NCI-H1092 (cell line): ENCODE results near the gene CTBP2.

Source experiments
- DNase-seq: peaks from one replicate; lab custom pipeline; 2025; lab: John Stamatoyannopoulos, UW

The CTBP2 gene

DNA sequence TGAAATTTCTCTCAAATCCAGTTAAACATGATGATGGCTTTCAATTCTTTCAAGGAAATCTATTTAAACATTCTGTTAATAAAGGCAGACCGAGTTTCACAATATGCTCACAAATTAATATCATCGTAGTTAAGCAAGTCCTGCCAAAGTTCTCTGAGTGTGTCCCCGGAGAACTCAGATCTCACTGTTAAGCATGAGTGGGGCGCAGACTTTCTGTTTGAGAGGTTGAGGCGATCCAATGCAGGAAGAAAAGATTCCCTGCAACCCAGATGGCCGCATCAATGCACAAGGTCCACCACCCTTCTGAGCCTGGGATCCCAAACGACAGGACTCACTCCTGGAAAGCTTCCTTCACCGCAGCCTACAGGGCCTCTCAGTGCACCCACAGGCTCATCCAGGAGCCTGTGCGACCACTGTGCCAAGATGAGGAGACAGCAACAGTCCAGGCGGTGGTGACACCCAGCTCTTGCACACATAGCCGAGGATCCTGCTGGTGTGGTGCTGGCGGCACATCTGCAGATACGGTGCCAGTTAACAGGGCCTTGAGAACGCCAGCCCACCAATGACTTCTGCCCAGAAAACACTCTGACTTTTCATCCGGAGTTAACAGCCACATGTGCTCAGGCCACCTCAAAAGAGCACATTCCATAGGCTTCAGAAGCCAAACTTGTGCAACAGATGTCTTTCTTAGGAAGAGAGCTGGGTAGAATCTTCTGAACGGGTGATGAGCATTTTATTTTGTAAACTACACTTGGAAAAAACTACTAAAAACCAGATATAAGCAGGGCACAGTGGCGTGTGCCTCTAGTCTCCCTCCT is 116.3 kb downstream of the CTBP2 start:
- DNase-seq: no peak

DNA sequence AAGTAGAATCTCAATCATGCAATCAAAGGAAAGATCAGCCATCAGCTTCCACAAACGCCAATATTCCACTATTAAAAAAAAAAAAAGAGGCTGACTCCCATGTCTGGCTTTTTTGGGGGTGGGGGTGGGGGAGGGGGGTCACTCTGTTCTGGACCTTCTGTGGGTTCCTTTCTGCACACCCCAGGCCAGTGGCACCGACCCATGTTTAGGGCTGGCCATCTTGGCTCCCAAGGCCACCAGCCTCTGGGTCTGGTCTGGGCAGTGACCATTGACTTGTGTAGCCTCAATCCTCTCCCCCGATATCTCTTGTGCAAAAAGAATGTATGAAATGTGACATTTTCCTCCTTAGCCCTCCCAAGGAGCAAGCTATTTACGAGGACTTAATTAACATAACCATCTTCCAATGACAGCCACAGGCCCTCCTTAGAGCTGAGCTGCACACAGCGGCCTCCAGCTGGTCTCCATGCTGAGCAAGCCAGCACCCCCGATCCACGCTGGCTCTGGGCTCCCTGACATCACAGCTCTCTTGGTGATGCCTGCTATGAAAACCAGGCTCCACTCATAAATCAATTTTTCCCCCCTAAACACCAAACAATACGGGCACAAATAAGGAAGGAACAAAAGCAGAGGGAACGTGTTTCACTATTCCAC is 118.4 kb downstream of the CTBP2 start:
- no peak for DNase-seq

DNA sequence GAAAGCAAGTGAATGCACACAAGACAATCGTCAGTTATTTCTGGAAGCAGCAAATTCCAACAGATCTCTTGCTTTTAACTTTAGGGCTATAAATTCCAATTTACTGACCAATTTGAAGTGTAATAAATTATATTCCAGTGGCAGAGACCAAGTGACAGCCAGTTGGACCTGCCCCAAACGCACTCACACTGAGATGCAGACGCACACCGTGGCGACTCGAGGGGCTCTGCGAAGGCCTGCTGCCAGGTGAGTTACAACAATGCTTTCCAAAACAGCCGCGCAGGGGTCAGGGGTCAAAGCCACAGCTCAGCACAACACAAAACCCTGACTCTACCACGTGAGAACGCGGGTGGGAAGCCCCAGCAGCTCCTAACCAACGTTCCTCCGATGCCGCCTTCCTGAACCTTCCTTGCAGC is 121.0 kb downstream of the CTBP2 start:
- DNase-seq: no peak

DNA sequence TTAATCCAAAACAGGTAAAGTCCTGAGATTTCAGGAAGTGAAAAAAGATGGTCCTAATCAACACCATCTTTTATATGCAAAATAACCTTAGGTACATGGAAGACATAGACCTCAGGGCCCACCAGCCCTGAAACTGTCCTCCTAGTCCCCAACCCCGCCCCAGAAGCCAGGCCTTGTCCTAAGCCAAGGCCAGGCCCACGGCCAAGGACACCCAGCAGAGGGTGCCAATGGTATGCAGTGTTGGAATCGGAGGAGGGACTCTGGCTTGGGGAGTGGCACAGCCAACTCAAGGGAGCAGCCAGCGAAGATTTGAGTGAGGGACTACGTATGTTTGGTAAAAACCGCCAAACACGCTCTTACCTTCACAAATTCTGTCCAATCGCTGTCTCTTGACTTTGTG is 121.7 kb downstream of the CTBP2 start:
- DNase-seq: no peak

DNA sequence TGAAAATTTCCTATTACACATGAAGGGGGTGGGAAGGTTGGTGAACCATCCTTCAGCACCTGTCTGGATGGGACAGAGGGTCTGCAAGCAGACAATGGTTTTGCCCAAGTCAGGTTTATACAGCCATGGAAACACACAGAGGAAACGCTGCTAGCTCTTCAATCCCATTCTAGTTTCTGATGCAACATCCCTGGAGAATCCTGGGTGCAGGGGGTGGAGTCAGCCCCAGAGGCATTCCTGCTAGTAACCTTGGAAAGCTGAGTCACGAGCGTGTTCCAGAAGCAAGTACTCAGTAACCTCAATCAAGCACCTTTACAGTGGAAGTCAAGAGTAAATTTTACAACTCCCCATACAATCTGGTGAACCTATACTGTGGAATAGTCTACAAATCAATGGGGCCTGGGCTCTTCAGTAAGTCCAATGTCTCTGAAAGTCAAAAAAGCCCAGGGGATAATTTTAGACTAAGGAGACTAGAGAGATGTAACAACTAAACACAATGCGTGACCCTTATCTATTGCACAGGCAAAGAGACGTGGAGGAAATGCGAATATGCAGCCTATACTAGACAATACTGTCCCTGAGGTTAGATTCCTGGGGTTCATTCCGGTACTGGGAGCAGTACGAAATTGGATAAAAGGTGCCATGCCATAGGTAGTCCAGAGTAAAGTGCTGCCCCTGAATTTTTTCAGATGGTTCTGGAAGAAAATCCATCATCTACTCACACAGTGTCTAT is 123.1 kb downstream of the CTBP2 start:
- no peak for DNase-seq

GRCh38 chr10:125035588-125036295 is 124.6 kb downstream of the CTBP2 start:
- DNase-seq: no peak

- no peak for DNase-seq
Measured at GRCh38 chr10:125035136-125035535, 125.2 kb downstream of the CTBP2 start.

DNA sequence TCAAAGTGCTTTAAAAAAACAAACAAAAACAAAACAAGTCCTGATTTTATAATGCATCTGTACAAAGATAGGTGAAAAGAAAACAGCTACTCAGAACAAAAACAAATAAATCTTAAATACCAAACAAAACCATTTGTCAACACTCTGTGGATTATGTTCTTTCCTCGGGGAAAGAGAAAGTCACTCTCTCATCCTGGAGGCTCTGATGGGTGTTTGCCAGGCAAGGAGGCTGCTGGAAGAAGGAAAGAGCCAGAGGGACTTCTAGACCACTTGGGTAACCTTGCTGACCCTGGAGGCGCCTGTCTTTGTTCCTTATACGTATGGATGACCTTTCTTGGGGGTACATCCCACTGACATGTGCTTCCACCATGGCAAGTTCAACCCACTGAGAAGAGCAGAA is 125.7 kb downstream of the CTBP2 start:
- DNase-seq: no peak

- no peak for DNase-seq
Measured at GRCh38 chr10:125033146-125033924, 127.0 kb downstream of the CTBP2 start.

DNA sequence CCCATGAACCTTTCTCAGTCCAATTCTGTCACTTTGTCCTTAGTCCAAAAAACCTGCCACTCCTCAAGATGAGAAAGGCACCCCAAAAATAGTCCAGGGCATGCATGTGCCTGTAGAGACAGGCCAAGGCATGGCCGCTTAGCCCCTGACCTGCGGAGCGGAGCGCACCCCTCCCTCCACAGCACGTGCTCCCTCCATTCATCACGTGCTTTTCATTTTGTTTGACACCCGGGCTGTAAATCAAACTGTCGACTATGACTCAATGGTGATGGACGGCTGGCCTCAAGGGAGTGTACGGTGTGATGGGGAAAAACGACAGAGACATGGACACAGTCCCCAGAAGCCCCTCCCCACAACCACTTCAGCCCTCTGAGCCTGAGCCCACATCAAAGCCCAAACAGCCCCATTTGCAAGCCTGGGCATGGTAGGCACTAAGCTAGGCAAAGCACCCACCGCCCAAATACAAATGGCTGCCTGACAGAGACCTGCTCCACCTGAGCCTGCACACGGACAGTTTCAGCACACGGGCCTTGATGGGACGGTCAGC is 127.8 kb downstream of the CTBP2 start:
- DNase-seq: no peak

- DNase-seq: no peak
Measured at GRCh38 chr10:125030567-125031197, 129.7 kb downstream of the CTBP2 start.

DNA sequence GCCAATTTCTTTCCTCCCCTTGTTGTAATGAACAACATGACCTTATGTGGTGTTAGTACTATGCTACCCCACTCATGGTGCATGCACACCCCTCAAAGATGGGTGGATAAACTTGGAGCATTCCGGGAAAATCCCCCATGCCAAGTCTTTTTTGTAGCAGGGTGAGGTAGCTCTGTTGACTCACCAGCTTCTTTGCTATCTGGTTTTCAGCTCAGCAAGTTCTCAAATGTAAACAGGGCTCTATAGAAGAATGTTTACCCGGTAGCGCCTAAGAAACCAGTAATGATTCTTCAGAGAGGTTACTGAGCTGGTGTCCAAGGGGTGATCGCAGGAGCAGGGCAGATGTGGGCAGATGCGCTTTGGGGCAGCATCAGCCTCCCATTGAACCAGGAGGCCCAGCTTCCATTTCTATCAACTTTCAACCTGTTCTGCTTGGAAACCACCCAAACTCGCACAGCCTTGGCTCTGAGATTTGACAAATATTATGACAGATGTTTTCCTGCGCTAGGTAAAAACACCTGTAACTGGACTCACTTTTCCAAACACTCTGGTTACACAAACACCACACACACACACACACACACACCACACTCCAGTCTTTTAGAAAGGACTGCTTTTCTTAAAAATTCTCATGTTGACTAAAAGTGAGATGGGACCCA is 130.7 kb downstream of the CTBP2 start:
- no peak for DNase-seq

DNA sequence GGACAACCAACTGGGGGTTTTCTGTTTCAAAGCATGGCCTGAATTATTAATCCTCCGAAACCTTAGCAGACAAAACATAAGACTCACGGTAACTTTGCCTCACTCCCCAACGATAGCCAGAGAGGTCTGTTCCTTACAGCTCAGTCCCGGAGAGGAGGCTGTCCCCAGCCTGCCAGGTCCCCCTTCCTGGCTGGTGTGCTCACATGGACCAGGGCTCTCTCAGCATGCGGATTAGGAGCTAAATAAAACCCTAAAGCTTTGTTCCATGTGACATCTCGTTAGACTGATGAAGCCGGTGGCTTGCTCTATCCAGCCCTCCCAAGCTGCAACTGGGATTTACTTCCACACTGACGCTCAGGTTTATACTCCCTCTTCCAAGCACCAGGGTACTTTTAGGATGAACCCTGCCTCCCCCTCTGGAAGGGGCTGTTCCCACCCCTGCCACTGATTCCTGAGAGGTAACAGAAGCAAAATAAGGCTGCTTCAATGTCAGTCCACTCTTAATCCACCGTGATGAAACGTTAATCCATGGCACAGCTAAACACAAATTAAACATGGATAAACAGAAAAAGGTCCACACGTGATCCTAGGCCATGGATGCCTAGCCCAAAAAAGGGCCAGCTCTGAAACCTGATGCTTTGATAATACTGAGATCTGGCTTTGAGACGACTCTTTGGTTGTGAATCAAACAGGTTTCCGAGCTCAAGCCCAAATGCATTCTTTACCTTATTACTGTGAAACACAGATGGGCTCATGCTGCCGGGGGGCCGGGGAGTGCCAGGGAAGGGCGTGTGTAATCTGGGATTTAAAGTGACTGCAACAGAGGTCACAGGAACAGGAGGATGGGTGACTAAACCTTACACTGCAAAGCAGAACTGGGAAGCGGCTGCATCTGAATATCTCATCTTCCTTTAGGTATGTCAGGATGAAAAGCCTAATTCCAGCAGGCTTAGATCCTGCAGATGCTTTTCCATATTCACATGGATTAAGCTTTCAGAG is 132.2 kb downstream of the CTBP2 start:
- DNase-seq: no peak

DNA sequence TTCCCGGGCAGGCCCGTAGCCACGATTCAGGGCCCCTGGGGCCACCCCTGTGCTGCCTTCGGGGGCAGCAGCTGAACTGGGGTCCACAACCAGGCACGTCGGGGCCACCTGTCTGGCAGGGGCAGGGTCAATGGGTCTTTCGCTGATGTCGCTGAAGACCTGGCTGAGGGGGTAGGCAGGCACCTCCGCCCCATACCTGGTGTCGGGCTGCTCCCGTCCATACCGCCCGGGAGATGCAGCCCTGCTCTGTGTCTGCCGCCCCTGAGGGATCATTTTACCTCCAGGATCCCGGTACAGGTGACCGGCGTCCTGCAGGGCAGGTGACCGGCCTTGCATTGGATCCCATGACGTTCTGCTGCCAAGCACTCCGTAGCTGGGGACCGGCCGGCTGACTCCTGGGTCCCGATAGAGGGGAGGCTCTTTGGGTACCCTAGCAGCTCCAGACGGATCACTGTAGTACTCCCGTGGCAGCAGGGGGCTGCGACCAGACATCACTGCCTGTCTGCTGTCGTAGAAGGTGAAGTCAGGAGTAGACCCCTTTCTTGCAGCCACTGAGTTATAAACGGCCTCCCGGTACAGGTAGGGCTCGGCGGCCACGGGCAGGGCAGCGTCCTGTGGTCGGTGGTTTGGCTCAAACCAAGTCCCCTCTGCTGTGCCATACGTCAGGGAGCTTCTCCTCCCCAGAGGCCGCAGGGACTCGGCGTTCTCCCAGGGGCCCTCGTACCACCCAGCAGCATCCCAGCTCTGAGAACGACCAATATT is 133.2 kb downstream of the CTBP2 start:
- no peak for DNase-seq

DNA sequence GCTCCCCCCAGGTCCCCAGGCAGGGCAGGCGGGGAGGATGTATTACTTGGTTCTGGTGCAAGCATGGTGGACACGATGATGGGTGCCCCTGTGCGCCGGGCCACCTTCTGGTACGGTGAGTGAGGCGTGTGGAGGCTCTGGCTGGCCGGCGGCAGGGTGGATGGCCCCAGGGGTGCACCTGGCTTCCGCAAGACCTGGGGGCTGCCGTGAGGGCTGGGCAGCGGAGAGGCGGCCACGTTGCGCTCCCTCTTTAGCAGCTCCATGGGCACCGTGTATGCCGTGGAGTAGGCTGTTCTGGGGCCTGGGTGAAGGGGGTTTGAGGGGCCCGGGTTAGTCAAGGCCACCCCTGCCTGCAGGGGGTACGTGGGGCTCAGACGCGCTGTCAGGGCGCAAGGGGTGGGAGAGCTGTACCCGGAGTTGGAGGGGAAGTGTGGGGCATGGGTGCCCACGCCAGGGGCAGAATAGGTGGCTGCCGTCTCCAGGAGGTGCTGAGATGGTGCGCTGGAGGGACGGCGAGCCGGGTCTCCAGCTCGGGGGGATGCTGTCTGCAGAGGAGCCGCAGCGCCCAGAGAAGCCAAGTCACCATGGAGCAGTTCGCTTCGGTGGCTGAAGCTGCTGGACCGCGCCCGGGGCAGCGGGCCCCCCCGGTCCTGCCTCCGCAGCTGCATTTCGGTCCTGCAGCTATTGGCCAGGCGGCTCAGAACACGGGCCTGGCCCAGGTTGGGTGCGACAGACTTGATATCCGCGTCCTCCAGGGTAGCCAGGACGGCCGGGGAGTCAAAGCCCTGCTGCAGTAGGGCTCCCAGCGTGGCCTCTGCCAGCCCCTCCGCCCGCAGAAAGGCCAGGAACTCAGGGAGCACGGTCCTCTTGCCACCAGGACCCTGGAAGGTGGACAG is 134.1 kb downstream of the CTBP2 start:
- no peak for DNase-seq

GRCh38 chr10:125025341-125025740 is 135.0 kb downstream of the CTBP2 start:
- DNase-seq: no peak
